Keratinocyte (primary cell): Measurements from ENCODE around the gene H19. TPM values are rescaled to one million over a fixed set of nuclear protein-coding genes. Genes with fewer than 3 reads are reported as not detected.

ENCODE experiments used
- DNase-seq: peaks from one replicate; pipeline ENCODE4 v3.0.0-alpha.2; 2011; ENCODE audit warnings: low read depth, missing footprints, low spot score
- FAIRE-seq: peaks from 2 replicates; lab custom pipeline; 2011; peaks lifted over from hg19 to GRCh38; lab: Jason Lieb, UNC
- H2AFZ ChIP-seq: 2 replicates; pipeline ENCODE4 v1.6.0; 2012; ENCODE audit warnings: low read length, control low read depth, inconsistent platforms; ENCODE audit not compliant: control insufficient read depth
- H3K27ac ChIP-seq: 2 replicates; pipeline ENCODE4 v1.5.1; 2011; ENCODE audit warnings: low read length; ENCODE audit not compliant: control insufficient read depth, insufficient read depth
- H3K27me3 ChIP-seq: 3 replicates; pipeline ENCODE4 v1.6.0; 2011; ENCODE audit warnings: low read length; ENCODE audit not compliant: control insufficient read depth, insufficient read depth; ENCODE audit errors: extremely low read depth
- H3K36me3 ChIP-seq, 2 experiments: 2 replicates in 1 of 2; 3 replicates in 1 of 2; pipeline ENCODE4 v1.5.1; 2011; ENCODE audit warnings: low read length in 2 of 2, mild to moderate bottlenecking in 1 of 2; ENCODE audit not compliant: control insufficient read depth in 2 of 2, insufficient read depth in 2 of 2; ENCODE audit errors: extremely low read depth in 1 of 2
- H3K4me1 ChIP-seq: 3 replicates; pipeline ENCODE4 v1.5.1; 2011; ENCODE audit warnings: low read length; ENCODE audit not compliant: control insufficient read depth, insufficient read depth; ENCODE audit errors: extremely low read depth
- H3K4me2 ChIP-seq: 3 replicates; pipeline ENCODE4 v1.6.0; 2011; ENCODE audit warnings: low read depth, low read length; ENCODE audit not compliant: control insufficient read depth, insufficient read depth; ENCODE audit errors: extremely low read depth
- H3K4me3 ChIP-seq, 3 experiments: fragments of 200-600 bp in 1 of 3; sonication (generic) in 1 of 3; 2 replicates in 2 of 3; 3 replicates in 1 of 3; pipeline ENCODE4 v1.5.1; 2011 to 2016; ENCODE audit warnings: low read length in 3 of 3, mild to moderate bottlenecking in 3 of 3, control low read depth in 2 of 3, inconsistent platforms in 1 of 3, low read depth in 1 of 3, mixed read lengths in 1 of 3, mixed run types in 1 of 3, moderate library complexity in 1 of 3; ENCODE audit not compliant: control insufficient read depth in 2 of 3, insufficient read depth in 2 of 3; ENCODE audit errors: extremely low read depth in 1 of 3
- H3K79me2 ChIP-seq: 2 replicates; pipeline ENCODE4 v1.6.0; 2012; ENCODE audit warnings: low read length; ENCODE audit not compliant: control insufficient read depth, insufficient read depth
- H3K9ac ChIP-seq: 3 replicates; pipeline ENCODE4 v1.6.0; 2011; ENCODE audit warnings: low read length; ENCODE audit not compliant: control insufficient read depth, insufficient read depth; ENCODE audit errors: extremely low read depth
- H3K9me1 ChIP-seq: 3 replicates; pipeline ENCODE4 v1.6.0; 2011; ENCODE audit warnings: low read length; ENCODE audit not compliant: control insufficient read depth, insufficient read depth; ENCODE audit errors: extremely low read depth
- H3K9me3 ChIP-seq: 2 replicates; pipeline ENCODE4 v1.5.1; 2012; ENCODE audit warnings: low read depth, low read length; ENCODE audit not compliant: control insufficient read depth
- H4K20me1 ChIP-seq: 3 replicates; pipeline ENCODE4 v1.6.0; 2011; ENCODE audit warnings: low read length; ENCODE audit not compliant: control insufficient read depth, insufficient read depth; ENCODE audit errors: extremely low read depth
- CTCF ChIP-seq, 3 experiments: IDR thresholded peaks in 1 of 3; conservative IDR thresholded peaks in 1 of 3; optimal IDR thresholded peaks in 1 of 3; 2 replicates in 2 of 3; 3 replicates in 1 of 3; pipeline versions ENCODE3 to v1.5.1; 2011; ENCODE audit warnings: low read length in 3 of 3, mild to moderate bottlenecking in 3 of 3, moderate library complexity in 2 of 3, control low read depth in 1 of 3, inconsistent platforms in 1 of 3; ENCODE audit not compliant: insufficient read depth in 2 of 3; ENCODE audit errors: extremely low read depth in 1 of 3
- EZH2 ChIP-seq: IDR thresholded peaks from one replicate; pipeline ENCODE4 v1.6.1; 2012; ENCODE audit warnings: inconsistent platforms, mild to moderate bottlenecking, low read length, moderate library complexity
- dilution Hi-C: fragments of 300-500 bp; cut with MboI; formaldehyde crosslinking; loops from one replicate; pipeline ENCODE4 v1.7.0; 2020; ENCODE audit warnings: low sequenced_read_pairs; ENCODE audit not compliant: extremely low pct_ligation_motif_present
- polyA plus RNA-seq, 5 experiments: library from polyadenylated mRNA; depleted of rRNA in 3 of 5; stranded (reverse) in 3 of 5; stranded (forward) in 1 of 5; unstranded in 1 of 5; fragments of >200 nt; gene quantifications; 1 replicate in 1 of 5; 2 replicates in 3 of 5; 3 replicates in 1 of 5; pipeline versions ENCODE4 v1.2.1 to v1.2.3, GENCODE V29; 2011 to 2012; ENCODE audit warnings: missing spikeins in 2 of 5, low read depth in 1 of 5, low replicate concordance in 1 of 5

Gene H19
- polyA plus RNA-seq, 1 donor (not counting 4 experiments of a cell fraction or from before 2014, with no cell fraction given): 15.6 TPM

DNA sequence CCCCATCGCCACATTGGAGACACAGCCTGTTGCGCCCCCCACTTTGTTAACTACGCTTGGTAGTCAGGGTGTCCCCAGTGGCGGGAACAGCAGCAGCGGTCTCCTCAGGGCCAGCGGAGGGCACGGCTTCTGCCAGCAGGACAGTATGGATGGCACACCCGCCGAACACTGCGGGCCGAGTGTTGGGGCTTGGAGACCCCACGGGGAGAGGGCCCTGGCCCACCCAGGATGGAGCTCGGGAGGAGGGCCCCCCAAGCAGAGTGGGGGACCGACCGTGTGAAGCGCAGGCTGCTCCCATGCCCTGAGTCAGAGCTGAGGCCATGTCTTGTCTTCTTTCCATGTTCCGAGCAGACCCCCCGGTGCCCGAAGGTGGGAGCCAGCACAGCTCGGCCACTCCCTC, 32.7 kb downstream of the H19 start:
- no peak overlapping the region for H3K27ac ChIP-seq
- no peaks in the 10 kb centered on the region for H3K36me3 ChIP-seq
- H3K27me3 ChIP-seq: no peaks in the 10 kb centered on the region
- FAIRE-seq: no peak
- TF ChIP-seq CTCF (optimal IDR thresholded peaks at IDR 0.05 in 1 of 3, IDR thresholded peaks at IDR 0.05 in 1 of 3, conservative IDR thresholded peaks at IDR 0.05 in 1 of 3; ENCODE audit: extremely low read depth in 1 of 3, insufficient read depth in 2 of 3, low read length in 3 of 3): no peak
- TF ChIP-seq EZH2: no peak
- H3K4me1 ChIP-seq: no peaks in the 10 kb centered on the region
- H3K79me2 ChIP-seq: no peaks in the 10 kb centered on the region
- no peaks in the 10 kb centered on the region for H3K9me3 ChIP-seq
- no peak for DNase-seq
- no peak overlapping the region for H3K4me3 ChIP-seq
- no peaks in the 10 kb centered on the region for H4K20me1 ChIP-seq
- H3K9ac ChIP-seq: no peak overlapping the region
- H3K4me2 ChIP-seq: no peak overlapping the region
- no peaks in the 10 kb centered on the region for H3K9me1 ChIP-seq
- H2AFZ ChIP-seq: no peak overlapping the region
- dilution Hi-C loops: no loop called here

DNA sequence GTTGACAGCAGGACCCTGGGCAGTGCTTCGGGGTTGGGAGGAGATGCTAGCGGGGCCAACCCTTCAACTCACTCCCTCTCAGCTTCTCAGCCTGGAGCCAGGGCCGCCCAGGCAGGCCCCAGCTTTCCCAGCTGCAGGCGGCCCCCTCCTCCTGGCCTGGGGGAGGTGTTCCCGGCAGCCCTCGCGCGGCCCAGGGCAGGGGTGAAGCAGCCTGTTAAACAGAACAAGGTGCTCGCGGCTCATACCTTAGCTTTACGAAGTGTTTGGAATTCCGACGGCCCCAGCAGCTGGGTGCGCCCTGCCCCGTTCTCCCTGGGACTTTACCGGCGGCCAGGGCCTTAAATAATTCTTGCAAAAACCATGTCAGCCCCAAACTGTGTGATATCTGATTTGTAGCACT, 33.3 kb downstream of the H19 start:
- Histone ChIP-seq H3K27ac (no peak overlapping the region), H3K4me2 (no peak overlapping the region), H3K27me3 (no peaks in the 10 kb centered on the region), H3K79me2 (no peaks in the 10 kb centered on the region), H3K9ac (no peak overlapping the region), H3K9me3 (no peaks in the 10 kb centered on the region), H3K9me1 (no peaks in the 10 kb centered on the region), H4K20me1 (no peaks in the 10 kb centered on the region), H3K4me1 (no peaks in the 10 kb centered on the region), H2AFZ (no peak overlapping the region), H3K4me3 (no peak overlapping the region), H3K36me3 (no peaks in the 10 kb centered on the region)
- TF ChIP-seq CTCF (optimal IDR thresholded peaks at IDR 0.05 in 1 of 3, IDR thresholded peaks at IDR 0.05 in 1 of 3, conservative IDR thresholded peaks at IDR 0.05 in 1 of 3; ENCODE audit: extremely low read depth in 1 of 3, insufficient read depth in 2 of 3, low read length in 3 of 3): no peak
- TF ChIP-seq EZH2: no peak
- no peak for FAIRE-seq
- dilution Hi-C loops: no loop called here
- no peak for DNase-seq
